Peyer's patch (tissue), 4 donors: ENCODE data around the gene ADAMTS2. TPM values are rescaled to one million over a fixed set of nuclear protein-coding genes. Genes with fewer than 3 reads are reported as not detected.

Experiments
- DNase-seq, 3 donors: peaks; one replicate each; pipeline ENCODE4 v3.0.0-alpha.2; 2017 to 2019
- H3K27ac ChIP-seq, 4 donors: fragments of 200-600 bp; sonication (generic); one replicate each; pipeline ENCODE4 v1.5.1; 2016 to 2019
- H3K27me3 ChIP-seq, 2 donors: fragments of 200-600 bp; sonication (generic); one replicate each; pipeline ENCODE4 v1.5.1; 2019
- H3K36me3 ChIP-seq, 3 donors: fragments of 200-600 bp; sonication (generic); one replicate each; pipeline ENCODE4 v1.5.1; 2016 to 2019
- H3K4me1 ChIP-seq, 4 donors: fragments of 200-600 bp; sonication (generic); one replicate each; pipeline ENCODE4 v1.5.1; 2016 to 2019
- H3K4me3 ChIP-seq, 4 donors: fragments of 200-600 bp; sonication (generic); 1 replicate in 3 of 4; 2 replicates in 1 of 4; pipeline ENCODE4 v1.5.1; 2016 to 2019; ENCODE audit warnings: mild to moderate bottlenecking in 1 of 4
- H3K9me3 ChIP-seq, 4 donors: fragments of 200-600 bp; sonication (generic); one replicate each; pipeline ENCODE4 v1.5.1; 2016 to 2019; ENCODE audit warnings: mild to moderate bottlenecking in 1 of 4
- CTCF ChIP-seq, 6 experiments: fragments of 450-650 bp in 4 of 6; fragments of 200-600 bp in 2 of 6; sonication (generic) in 1 of 6; IDR thresholded peaks; one replicate each; pipeline ENCODE4 v1.5.1; 2017 to 2019; ENCODE audit warnings: antibody characterized with exemption in 6 of 6, mild to moderate bottlenecking in 3 of 6, moderate library complexity in 1 of 6
- POLR2A ChIP-seq, 2 donors: fragments of 450-650 bp; IDR thresholded peaks; one replicate each; pipeline ENCODE4 v1.5.1; 2017; ENCODE audit warnings: antibody characterized with exemption in 2 of 2, mild to moderate bottlenecking in 2 of 2, moderate library complexity in 2 of 2
- total RNA-seq, 4 donors: library from RNA; depleted of rRNA; stranded (reverse); fragments of >200 nt; gene quantifications; one replicate each; pipeline ENCODE4 v1.1.0, GENCODE V29; 2016

ADAMTS2 gene
- total RNA-seq, 4 donors from 2014 or later = 5.3 to 90.0 (median 9.5) TPM

- H3K4me1 ChIP-seq = no peaks in the 10 kb centered on the region
- no peaks in the 10 kb centered on the region for H3K36me3 ChIP-seq
- DNase-seq = no peak
- no peaks in the 10 kb centered on the region for H3K27me3 ChIP-seq
- H3K9me3 ChIP-seq = no peaks in the 10 kb centered on the region
- no peak overlapping the region for H3K4me3 ChIP-seq
- TF ChIP-seq POLR2A (IDR thresholded peaks at IDR 0.05) (no peak), CTCF (IDR thresholded peaks at IDR 0.05) (no peak)
- H3K27ac ChIP-seq = no peak overlapping the region
Observed at GRCh38 chr5:179215576-179215975, 129.7 kb downstream of the ADAMTS2 start.

- no peak for DNase-seq
- no peaks in the 10 kb centered on the region for H3K4me1 ChIP-seq
- no peaks in the 10 kb centered on the region for H3K27me3 ChIP-seq
- no peaks in the 10 kb centered on the region for H3K9me3 ChIP-seq
- no peaks in the 10 kb centered on the region for H3K36me3 ChIP-seq
- H3K4me3 ChIP-seq = no peak overlapping the region
- no peak overlapping the region for H3K27ac ChIP-seq
- TF ChIP-seq POLR2A (IDR thresholded peaks at IDR 0.05) (no peak), CTCF (IDR thresholded peaks at IDR 0.05) (no peak)
Observed at GRCh38 chr5:179214678-179215077, 130.6 kb downstream of the ADAMTS2 start.

GRCh38 chr5:179212870-179213269, 132.4 kb downstream of the ADAMTS2 start:
- TF ChIP-seq POLR2A (IDR thresholded peaks at IDR 0.05) = no peak
- peak in 1 of 6 experiments; percentile 14 for TF ChIP-seq CTCF (IDR thresholded peaks at IDR 0.05)
- no peaks in the 10 kb centered on the region for H3K36me3 ChIP-seq
- no peaks in the 10 kb centered on the region for H3K9me3 ChIP-seq
- no peak overlapping the region for H3K4me3 ChIP-seq
- H3K27me3 ChIP-seq = no peaks in the 10 kb centered on the region
- no peak overlapping the region for H3K27ac ChIP-seq
- no peak for DNase-seq
- no peaks in the 10 kb centered on the region for H3K4me1 ChIP-seq

GRCh38 chr5:179211631-179212030, 133.6 kb downstream of the ADAMTS2 start:
- TF ChIP-seq CTCF (IDR thresholded peaks at IDR 0.05) (no peak), POLR2A (IDR thresholded peaks at IDR 0.05) (no peak)
- Histone ChIP-seq H3K4me3 (no peak overlapping the region), H3K27me3 (no peaks in the 10 kb centered on the region), H3K36me3 (no peaks in the 10 kb centered on the region), H3K9me3 (no peaks in the 10 kb centered on the region), H3K27ac (no peak overlapping the region), H3K4me1 (no peaks in the 10 kb centered on the region)
- DNase-seq = no peak

- H3K4me1 ChIP-seq = no peaks in the 10 kb centered on the region
Observed at GRCh38 chr5:179211068-179211467, 134.2 kb downstream of the ADAMTS2 start.

More at GRCh38 chr5:179211068-179211467, 134.2 kb downstream of the ADAMTS2 start:
- no peak overlapping the region for H3K4me3 ChIP-seq
- H3K27ac ChIP-seq = no peak overlapping the region
- no peaks in the 10 kb centered on the region for H3K36me3 ChIP-seq
- H3K9me3 ChIP-seq = no peaks in the 10 kb centered on the region
- no peaks in the 10 kb centered on the region for H3K27me3 ChIP-seq
- TF ChIP-seq POLR2A (IDR thresholded peaks at IDR 0.05) = no peak
- no peak for TF ChIP-seq CTCF (IDR thresholded peaks at IDR 0.05)
- no peak for DNase-seq
